Measurements from ENCODE around the gene SLC25A20.

- TF ChIP-seq REST (IDR thresholded peaks at IDR 0.05) (no peak), CTCF (IDR thresholded peaks at IDR 0.05; ENCODE audit: low read depth, low read length, missing input control) (no peak), YY1 (IDR thresholded peaks at IDR 0.05) (no peak), MAX (IDR thresholded peaks at IDR 0.05) (no peak)
Measured at GRCh38 chr3:48935530-48935929, 36.8 kb upstream of the SLC25A20 start.
